K562 (cell line): ENCODE results near the gene KBTBD4. TPM values are rescaled to one million over a fixed set of nuclear protein-coding genes. Genes with fewer than 3 reads are reported as not detected.
A peak's percentile ranks its signal among the peaks of the same experiment; 100 is the strongest.

Source experiments
- ARID1B ChIP-seq: fragments of 450-650 bp; IDR thresholded peaks from 2 replicates; pipeline ENCODE4 v1.6.1; 2016; ENCODE audit warnings: antibody characterized with exemption, mild to moderate bottlenecking, inconsistent platforms
- DNMT1 ChIP-seq: fragments of 450-650 bp; IDR thresholded peaks from 2 replicates; pipeline ENCODE4 v1.6.1; 2016; ENCODE audit warnings: antibody characterized with exemption, mild to moderate bottlenecking
- ELF2 ChIP-seq: fragments of 250-450 bp; sonication (Bioruptor Pico); IDR thresholded peaks from 2 replicates; pipeline ENCODE4 v1.5.0; 2021; ENCODE audit warnings: mild to moderate bottlenecking
- FOSL1 ChIP-seq: fragments of 200-800 bp; sonication (Bioruptor generic); conservative IDR thresholded peaks from 2 replicates; pipeline ENCODE4 v1.6.1; 2016; ENCODE audit warnings: missing genetic modification characterization, missing compliant biosample characterization
- FOXK2 ChIP-seq, 2 experiments: fragments of 450-650 bp; IDR thresholded peaks in 1 of 2; conservative IDR thresholded peaks in 1 of 2; 2 replicates each; pipeline ENCODE4 v1.6.1; 2016; ENCODE audit warnings: low read depth in 2 of 2, mild to moderate bottlenecking in 1 of 2
- HCFC1 ChIP-seq: IDR thresholded peaks from 2 replicates; pipeline ENCODE4 v1.6.1; 2012; ENCODE audit warnings: low read depth, low read length, improper control_type of control experiment
- HOXB6 ChIP-seq: fragments of 250-450 bp; sonication (Bioruptor Pico); IDR thresholded peaks from 2 replicates; pipeline ENCODE4 v1.5.1; 2022; ENCODE audit warnings: mild to moderate bottlenecking, borderline replicate concordance
- HSF4 ChIP-seq: fragments of 250-450 bp; sonication (Bioruptor Pico); IDR thresholded peaks from 2 replicates; pipeline ENCODE4 v2.1.2; 2022; ENCODE audit warnings: mild to moderate bottlenecking, moderate library complexity, borderline replicate concordance
- KDM5B ChIP-seq: fragments of 200-600 bp; sonication (generic); IDR thresholded peaks from 2 replicates; pipeline ENCODE4 v1.6.1; 2012; ENCODE audit warnings: low read depth, mild to moderate bottlenecking, moderate library complexity, low read length, control low read depth, inconsistent platforms; ENCODE audit not compliant: insufficient replicate concordance
- LCOR ChIP-seq: sonication (generic); formaldehyde crosslinking; IDR thresholded peaks from 2 replicates; pipeline ENCODE4 v1.8.0; 2022; ENCODE audit warnings: mild to moderate bottlenecking, missing genetic modification reagents
- NR2C2 ChIP-seq, 2 experiments: fragments of 200-800 bp in 1 of 2; sonication (Bioruptor generic) in 1 of 2; sonication (generic) in 1 of 2; formaldehyde crosslinking in 1 of 2; IDR thresholded peaks; 2 replicates each; pipeline versions ENCODE4 v1.6.1 to v1.8.0; 2016 to 2022; ENCODE audit warnings: mild to moderate bottlenecking in 1 of 2, missing compliant biosample characterization in 1 of 2, missing genetic modification characterization in 1 of 2, missing genetic modification reagents in 1 of 2
- POLR2AphosphoS5 ChIP-seq: IDR thresholded peaks from 2 replicates; pipeline ENCODE4 v1.6.1; 2011; ENCODE audit warnings: mild to moderate bottlenecking, low read depth, low read length, moderate library complexity; ENCODE audit not compliant: control insufficient read depth, insufficient read depth
- POLR3G ChIP-seq: IDR thresholded peaks from 2 replicates; pipeline ENCODE4 v1.6.1; 2011; ENCODE audit not compliant: insufficient read length, insufficient replicate concordance; ENCODE audit errors: extremely low read depth
- RBM25 ChIP-seq: fragments of 200-400 bp; formaldehyde crosslinking; IDR thresholded peaks from 2 replicates; pipeline ENCODE4 v1.6.1; 2018; ENCODE audit warnings: low read length, low read depth, moderate library complexity; ENCODE audit not compliant: severe bottlenecking
- SRF ChIP-seq, 2 experiments: fragments of 250-450, 450-650 bp in 1 of 2; sonication (Bioruptor Pico) in 1 of 2; sonication (generic) in 1 of 2; formaldehyde crosslinking; IDR thresholded peaks; 2 replicates each; pipeline versions ENCODE4 v1.5.0 to v1.5.1; 2020 to 2022; ENCODE audit warnings: mild to moderate bottlenecking in 1 of 2, missing genetic modification reagents in 1 of 2
- TCF15 ChIP-seq: fragments of 250-450 bp; sonication (Bioruptor Pico); IDR thresholded peaks from 2 replicates; pipeline ENCODE4 v1.8.0; 2022; ENCODE audit warnings: moderate library complexity, mild to moderate bottlenecking, inconsistent platforms
- TEAD4 ChIP-seq, 2 experiments: sonication (generic) in 1 of 2; formaldehyde crosslinking in 1 of 2; IDR thresholded peaks; 2 replicates each; pipeline versions ENCODE4 v1.6.1 to v1.8.0; 2012 to 2022; ENCODE audit warnings: borderline replicate concordance in 1 of 2, inconsistent platforms in 1 of 2, low read length in 1 of 2, mild to moderate bottlenecking in 1 of 2, missing genetic modification reagents in 1 of 2
- ZFP91 ChIP-seq: sonication (generic); formaldehyde crosslinking; IDR thresholded peaks from 2 replicates; pipeline ENCODE4 v1.8.0; 2022; ENCODE audit warnings: mild to moderate bottlenecking, missing genetic modification reagents
- polyA plus RNA-seq, 8 experiments: library from polyadenylated mRNA; depleted of rRNA in 4 of 8; stranded (reverse) in 5 of 8; unstranded in 3 of 8; fragments of >200 nt; fragmentation: Nextera tagmentation in 2 of 8; fragmentation: Illumina TruSeq in 1 of 8; extraction: Ambion mirVana in 2 of 8; extraction: Trizol in 1 of 8; gene quantifications; 2 replicates each; pipeline versions ENCODE4 v1.2.1 to v1.2.3, GENCODE V29; 2011 to 2014; ENCODE audit warnings: inconsistent platforms in 1 of 8, missing spikeins in 1 of 8
- total RNA-seq, 7 experiments: library from RNA; depleted of rRNA in 6 of 7; stranded (reverse); fragments of >200 nt in 6 of 7; fragmentation: Illumina TruSeq in 2 of 7; extraction: Trizol in 2 of 7; gene quantifications; 2 replicates each; pipeline versions ENCODE4 v1.2.1 to v1.2.3, GENCODE V29; 2011 to 2021; ENCODE audit warnings: low replicate concordance in 1 of 7
- TF ChIP-seq, protein P1 (sequence below): fragments of 450-650 bp; IDR thresholded peaks from 2 replicates; pipeline ENCODE4 v1.6.1; 2016
- TF ChIP-seq, protein P2 (sequence below): fragments of 250-450 bp; sonication (Bioruptor Pico); IDR thresholded peaks from 2 replicates; pipeline ENCODE4 v1.5.0; 2021; ENCODE audit warnings: mild to moderate bottlenecking, borderline replicate concordance

KBTBD4 gene
- total and polyA plus RNA-seq, 9 of the 15 experiments (the other 6 are each of a cell fraction or from before 2014, with no cell fraction given): 7.0 to 33.9 (median 13.3) TPM

- no peak for TF ChIP-seq ELF2 (CRISPR knock-in tag)
- TF ChIP-seq SRF (CRISPR knock-in tag; IDR thresholded peaks at IDR 0.05): no peak
- no peak for TF ChIP-seq FOSL1 (tag)
- no peak for TF ChIP-seq HSF4 (CRISPR knock-in tag)
- TF ChIP-seq NR2C2 (CRISPR knock-in tag; IDR thresholded peaks at IDR 0.05): no peak
- TF ChIP-seq NR2C2 (tag; IDR thresholded peaks at IDR 0.05): peak; percentile 47; the same call in 1 of the 2 replicates
- no peak for TF ChIP-seq HCFC1
- no peak for TF ChIP-seq RBM25
- no peak for TF ChIP-seq POLR3G
- no peak for TF ChIP-seq LCOR (CRISPR knock-in tag)
- TF ChIP-seq ARID1B: peak; percentile 58
- TF ChIP-seq HOXB6 (CRISPR knock-in tag): no peak
- TF ChIP-seq FOXK2 (conservative IDR thresholded peaks at IDR 0.05 in 1 of 2, IDR thresholded peaks at IDR 0.05 in 1 of 2; ENCODE audit: low read depth in 2 of 2): no peak
- TF ChIP-seq ZFP91 (CRISPR knock-in tag): no peak
- TF ChIP-seq DNMT1: no peak
- TF ChIP-seq KDM5B: no peak
- TF ChIP-seq, protein P1, sequence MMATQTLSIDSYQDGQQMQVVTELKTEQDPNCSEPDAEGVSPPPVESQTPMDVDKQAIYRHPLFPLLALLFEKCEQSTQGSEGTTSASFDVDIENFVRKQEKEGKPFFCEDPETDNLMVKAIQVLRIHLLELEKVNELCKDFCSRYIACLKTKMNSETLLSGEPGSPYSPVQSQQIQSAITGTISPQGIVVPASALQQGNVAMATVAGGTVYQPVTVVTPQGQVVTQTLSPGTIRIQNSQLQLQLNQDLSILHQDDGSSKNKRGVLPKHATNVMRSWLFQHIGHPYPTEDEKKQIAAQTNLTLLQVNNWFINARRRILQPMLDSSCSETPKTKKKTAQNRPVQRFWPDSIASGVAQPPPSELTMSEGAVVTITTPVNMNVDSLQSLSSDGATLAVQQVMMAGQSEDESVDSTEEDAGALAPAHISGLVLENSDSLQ: peak; percentile 47; the same call in 1 of the 2 replicates
- no peak for TF ChIP-seq TCF15 (CRISPR knock-in tag)
- peak; percentile 34; the same call in 1 of the 2 replicates for TF ChIP-seq TEAD4 (IDR thresholded peaks at IDR 0.05; ENCODE audit: low read length)
- no peak for TF ChIP-seq TEAD4 (CRISPR knock-in tag; IDR thresholded peaks at IDR 0.05; ENCODE audit: borderline replicate concordance)
- TF ChIP-seq, protein P2, sequence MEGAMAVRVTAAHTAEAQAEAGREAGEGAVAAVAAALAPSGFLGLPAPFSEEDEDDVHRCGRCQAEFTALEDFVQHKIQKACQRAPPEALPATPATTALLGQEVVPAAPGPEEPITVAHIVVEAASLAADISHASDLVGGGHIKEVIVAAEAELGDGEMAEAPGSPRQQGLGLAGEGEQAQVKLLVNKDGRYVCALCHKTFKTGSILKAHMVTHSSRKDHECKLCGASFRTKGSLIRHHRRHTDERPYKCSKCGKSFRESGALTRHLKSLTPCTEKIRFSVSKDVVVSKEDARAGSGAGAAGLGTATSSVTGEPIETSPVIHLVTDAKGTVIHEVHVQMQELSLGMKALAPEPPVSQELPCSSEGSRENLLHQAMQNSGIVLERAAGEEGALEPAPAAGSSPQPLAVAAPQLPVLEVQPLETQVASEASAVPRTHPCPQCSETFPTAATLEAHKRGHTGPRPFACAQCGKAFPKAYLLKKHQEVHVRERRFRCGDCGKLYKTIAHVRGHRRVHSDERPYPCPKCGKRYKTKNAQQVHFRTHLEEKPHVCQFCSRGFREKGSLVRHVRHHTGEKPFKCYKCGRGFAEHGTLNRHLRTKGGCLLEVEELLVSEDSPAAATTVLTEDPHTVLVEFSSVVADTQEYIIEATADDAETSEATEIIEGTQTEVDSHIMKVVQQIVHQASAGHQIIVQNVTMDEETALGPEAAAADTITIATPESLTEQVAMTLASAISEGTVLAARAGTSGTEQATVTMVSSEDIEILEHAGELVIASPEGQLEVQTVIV: no peak
- no peak for TF ChIP-seq POLR2AphosphoS5
These were observed 27.2 kb upstream of the KBTBD4 start (continued) for GRCh38 chr11:47605921-47606320.
